ENCODE measurements around the gene CDK16.

CDK16 gene

DNA sequence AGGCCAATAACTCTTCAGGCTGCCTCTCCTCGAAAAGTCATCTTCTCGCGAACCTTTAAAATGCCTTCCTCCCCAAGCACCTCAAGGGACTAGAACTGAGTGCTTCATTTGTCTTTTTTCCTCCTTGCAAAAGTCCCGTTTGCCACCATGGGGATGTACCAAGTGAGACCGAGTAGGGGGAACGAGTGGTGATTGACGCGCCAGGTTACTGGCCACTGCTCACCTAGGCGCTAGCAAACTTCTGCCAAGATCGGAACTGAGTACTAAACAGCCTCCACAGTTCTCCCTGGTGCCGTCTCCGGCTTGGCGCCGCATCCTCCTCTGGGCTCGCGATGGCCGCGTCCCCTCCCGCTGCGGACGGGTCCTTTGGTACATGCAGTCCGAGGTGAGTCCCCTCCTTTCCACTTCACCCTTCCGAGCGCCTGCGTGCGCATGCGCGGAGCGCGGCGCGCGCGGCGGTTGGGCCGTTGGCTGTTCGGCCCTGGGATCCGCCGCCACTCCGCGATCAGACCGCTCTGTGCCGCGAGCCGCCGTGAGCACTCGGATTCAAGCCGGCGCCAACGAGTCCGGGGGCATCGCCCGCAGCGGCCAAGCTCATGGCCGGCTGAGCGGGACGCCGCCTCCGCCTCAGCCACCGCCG lies at the start of gene CDK16:
CDK16 (plus strand) TSS at position 402 of the 640 bp plus-strand sequence. CDS start 4,877 bp downstream, outside the sequence.
- no peak for DNase-seq (ENCODE audit: low read depth, low spot score)
- H3K4me3 ChIP-seq (ENCODE audit: low read length) = peak within 1 kb of the TSS; percentile 93; the same call in 1 of the 2 replicates
- no peak within 1 kb of the TSS for H3K27ac ChIP-seq (ENCODE audit: low read length)
- H3K36me3 ChIP-seq (ENCODE audit: control insufficient read depth, insufficient read depth, low read length) = peaks cover 24% of the 10 kb centered on the region
- WGBS (ENCODE audit: insufficient coverage, insufficient read length) = no CpG with 5 or more reads among the region's 61 CpGs
- peaks cover 4% of the 10 kb centered on the region; the same call in 1 of the 2 replicates for H3K4me1 ChIP-seq (ENCODE audit: control insufficient read depth, insufficient read depth, low read length)
- H3K9me3 ChIP-seq (ENCODE audit: control insufficient read depth, insufficient read depth, low read length) = no peaks in the 10 kb centered on the region
- H3K27me3 ChIP-seq (ENCODE audit: control insufficient read depth, insufficient read depth, low read length) = no peaks in the 10 kb centered on the region

DNA sequence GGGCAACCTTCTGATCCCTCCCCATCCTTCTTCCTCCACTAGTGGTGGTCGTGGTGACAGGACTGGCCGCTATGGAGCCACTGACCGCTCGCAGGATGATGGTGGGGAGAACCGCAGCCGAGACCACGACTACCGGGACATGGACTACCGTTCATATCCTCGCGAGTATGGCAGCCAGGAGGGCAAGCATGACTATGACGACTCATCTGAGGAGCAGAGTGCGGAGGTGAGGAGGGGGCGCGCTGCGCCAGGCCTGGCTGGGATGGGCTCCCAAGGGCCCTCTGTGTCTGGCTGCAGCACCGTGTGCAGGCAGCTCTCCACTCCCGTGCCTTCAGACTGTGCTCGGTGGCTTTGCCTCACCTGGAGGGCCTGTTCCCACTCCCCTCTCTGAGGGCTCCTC lies 49.2 kb upstream of the CDK16 start:
- H3K9me3 ChIP-seq (ENCODE audit: control insufficient read depth, insufficient read depth, low read length) = no peaks in the 10 kb centered on the region
- DNase-seq (ENCODE audit: low read depth, low spot score) = no peak
- no peak overlapping the region for H3K4me3 ChIP-seq (ENCODE audit: low read length)
- H3K27ac ChIP-seq (ENCODE audit: low read length) = no peak overlapping the region
- no peaks in the 10 kb centered on the region for H3K27me3 ChIP-seq (ENCODE audit: control insufficient read depth, insufficient read depth, low read length)
- WGBS (ENCODE audit: insufficient coverage, insufficient read length) = no CpG with 5 or more reads among the region's 19 CpGs
- no peaks in the 10 kb centered on the region for H3K4me1 ChIP-seq (ENCODE audit: control insufficient read depth, insufficient read depth, low read length)
- H3K36me3 ChIP-seq (ENCODE audit: control insufficient read depth, insufficient read depth, low read length) = peaks cover 18% of the 10 kb centered on the region

GRCh38 chrX:47169726-47170515 lies 48.6 kb upstream of the CDK16 start:
- DNase-seq (ENCODE audit: low read depth, low spot score) = no peak
- Histone ChIP-seq H3K4me3 (ENCODE audit: low read length) (no peak overlapping the region), H3K36me3 (ENCODE audit: control insufficient read depth, insufficient read depth, low read length) (peaks cover 25% of the 10 kb centered on the region), H3K9me3 (ENCODE audit: control insufficient read depth, insufficient read depth, low read length) (no peaks in the 10 kb centered on the region), H3K27ac (ENCODE audit: low read length) (no peak overlapping the region), H3K27me3 (ENCODE audit: control insufficient read depth, insufficient read depth, low read length) (no peaks in the 10 kb centered on the region), H3K4me1 (ENCODE audit: control insufficient read depth, insufficient read depth, low read length) (no peaks in the 10 kb centered on the region)
- no CpG with 5 or more reads among the region's 13 CpGs for WGBS (ENCODE audit: insufficient coverage, insufficient read length)

DNA sequence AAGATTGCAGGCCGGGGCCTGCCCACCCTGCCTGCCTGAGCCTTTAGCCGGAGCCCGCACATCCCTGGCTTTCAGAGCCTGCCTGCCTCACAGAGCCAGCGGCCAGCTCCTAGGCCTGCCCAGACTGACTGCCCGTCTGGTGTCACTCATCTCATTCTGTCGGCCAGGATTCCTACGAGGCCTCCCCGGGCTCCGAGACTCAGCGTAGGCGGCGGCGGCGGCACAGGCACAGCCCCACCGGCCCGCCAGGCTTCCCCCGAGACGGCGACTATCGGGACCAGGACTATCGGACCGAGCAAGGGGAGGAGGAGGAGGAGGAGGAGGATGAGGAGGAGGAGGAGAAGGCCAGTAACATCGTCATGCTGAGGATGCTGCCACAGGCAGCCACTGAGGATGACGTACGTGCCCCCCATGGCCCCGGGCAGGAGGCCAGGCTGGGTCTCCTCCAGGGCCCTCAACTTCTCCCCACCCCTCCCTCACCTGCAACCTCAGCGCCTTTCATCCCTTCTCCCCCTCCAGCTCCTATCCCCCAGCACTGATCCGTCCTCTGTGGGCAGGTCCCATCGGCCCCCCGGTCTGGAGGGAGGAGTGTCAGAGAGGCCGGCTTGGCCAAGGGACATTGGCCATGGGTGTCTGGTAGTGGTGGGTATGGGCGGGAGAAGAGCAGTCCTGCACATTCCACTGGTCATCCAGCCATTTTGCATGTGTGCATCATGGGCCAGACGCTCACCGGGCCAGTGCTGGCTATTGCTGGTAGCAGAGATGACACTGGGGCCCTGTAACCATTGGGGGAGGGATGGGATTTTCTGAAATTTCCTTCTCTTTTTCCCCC lies 47.4 kb upstream of the CDK16 start:
- Histone ChIP-seq H3K36me3 (ENCODE audit: control insufficient read depth, insufficient read depth, low read length) (peaks cover 27% of the 10 kb centered on the region), H3K27ac (ENCODE audit: low read length) (no peak overlapping the region), H3K4me1 (ENCODE audit: control insufficient read depth, insufficient read depth, low read length) (no peaks in the 10 kb centered on the region), H3K27me3 (ENCODE audit: control insufficient read depth, insufficient read depth, low read length) (no peaks in the 10 kb centered on the region), H3K9me3 (ENCODE audit: control insufficient read depth, insufficient read depth, low read length) (no peaks in the 10 kb centered on the region), H3K4me3 (ENCODE audit: low read length) (no peak overlapping the region)
- WGBS (ENCODE audit: insufficient coverage, insufficient read length) = no CpG with 5 or more reads among the region's 34 CpGs
- DNase-seq (ENCODE audit: low read depth, low spot score) = no peak

GRCh38 chrX:47171996-47172395 lies 46.5 kb upstream of the CDK16 start:
- H3K4me3 ChIP-seq (ENCODE audit: low read length) = no peak overlapping the region
- H3K27ac ChIP-seq (ENCODE audit: low read length) = no peak overlapping the region
- peaks cover 31% of the 10 kb centered on the region for H3K36me3 ChIP-seq (ENCODE audit: control insufficient read depth, insufficient read depth, low read length)
- no CpG with 5 or more reads among the region's 2 CpGs for WGBS (ENCODE audit: insufficient coverage, insufficient read length)
- no peaks in the 10 kb centered on the region for H3K9me3 ChIP-seq (ENCODE audit: control insufficient read depth, insufficient read depth, low read length)
- H3K4me1 ChIP-seq (ENCODE audit: control insufficient read depth, insufficient read depth, low read length) = no peaks in the 10 kb centered on the region
- no peaks in the 10 kb centered on the region for H3K27me3 ChIP-seq (ENCODE audit: control insufficient read depth, insufficient read depth, low read length)
- no peak for DNase-seq (ENCODE audit: low read depth, low spot score)

GRCh38 chrX:47172549-47172948 lies 45.9 kb upstream of the CDK16 start:
- H3K27ac ChIP-seq (ENCODE audit: low read length) = no peak overlapping the region
- no CpG with 5 or more reads among the region's 7 CpGs for WGBS (ENCODE audit: insufficient coverage, insufficient read length)
- no peak for DNase-seq (ENCODE audit: low read depth, low spot score)
- H3K36me3 ChIP-seq (ENCODE audit: control insufficient read depth, insufficient read depth, low read length) = peaks cover 34% of the 10 kb centered on the region
- no peak overlapping the region for H3K4me3 ChIP-seq (ENCODE audit: low read length)
- no peaks in the 10 kb centered on the region for H3K27me3 ChIP-seq (ENCODE audit: control insufficient read depth, insufficient read depth, low read length)
- H3K9me3 ChIP-seq (ENCODE audit: control insufficient read depth, insufficient read depth, low read length) = no peaks in the 10 kb centered on the region
- no peaks in the 10 kb centered on the region for H3K4me1 ChIP-seq (ENCODE audit: control insufficient read depth, insufficient read depth, low read length)

DNA sequence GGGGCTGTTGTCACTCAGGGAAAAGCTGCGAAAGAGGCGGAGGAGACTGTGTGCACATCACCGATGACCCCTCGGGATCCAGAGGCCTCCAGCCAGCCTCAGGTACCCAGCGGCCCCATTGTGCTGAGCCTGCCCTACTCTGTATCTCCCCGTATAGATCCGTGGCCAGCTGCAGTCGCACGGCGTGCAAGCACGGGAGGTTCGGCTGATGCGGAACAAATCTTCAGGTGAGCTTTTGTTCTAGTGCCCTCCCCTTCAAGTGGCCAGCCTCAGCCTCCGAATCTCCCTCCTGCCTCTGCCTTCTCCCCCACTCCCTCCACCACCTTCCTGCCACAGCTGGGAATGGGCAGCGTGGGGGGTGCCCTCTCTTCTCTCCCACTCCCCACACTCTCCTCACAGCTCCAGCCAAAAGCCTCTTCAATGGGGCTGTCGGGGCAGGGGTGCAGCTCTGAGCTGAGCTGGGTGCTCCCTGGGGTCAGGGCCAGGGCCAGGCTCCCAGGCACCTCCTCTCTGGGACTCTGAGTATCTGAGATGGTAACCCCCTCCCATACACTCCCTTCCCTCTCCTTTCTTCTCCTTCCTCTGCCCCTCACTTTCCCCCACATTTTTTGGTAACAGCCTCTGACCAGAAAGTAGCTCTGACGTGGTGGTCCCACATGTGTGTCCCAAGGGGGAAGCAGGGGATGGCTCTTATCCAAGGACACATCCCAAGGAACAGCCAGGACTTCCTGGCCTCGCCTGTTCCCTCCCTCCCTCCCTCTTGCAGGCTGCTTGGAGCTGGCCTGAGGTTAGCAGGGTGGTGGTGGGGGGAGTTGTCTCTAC lies 45.3 kb upstream of the CDK16 start:
- Histone ChIP-seq H3K9me3 (ENCODE audit: control insufficient read depth, insufficient read depth, low read length) (no peaks in the 10 kb centered on the region), H3K4me3 (ENCODE audit: low read length) (no peak overlapping the region), H3K27me3 (ENCODE audit: control insufficient read depth, insufficient read depth, low read length) (no peaks in the 10 kb centered on the region), H3K27ac (ENCODE audit: low read length) (no peak overlapping the region), H3K4me1 (ENCODE audit: control insufficient read depth, insufficient read depth, low read length) (no peaks in the 10 kb centered on the region), H3K36me3 (ENCODE audit: control insufficient read depth, insufficient read depth, low read length) (peaks cover 38% of the 10 kb centered on the region)
- no peak for DNase-seq (ENCODE audit: low read depth, low spot score)
- WGBS (ENCODE audit: insufficient coverage, insufficient read length) = no CpG with 5 or more reads among the region's 18 CpGs

DNA sequence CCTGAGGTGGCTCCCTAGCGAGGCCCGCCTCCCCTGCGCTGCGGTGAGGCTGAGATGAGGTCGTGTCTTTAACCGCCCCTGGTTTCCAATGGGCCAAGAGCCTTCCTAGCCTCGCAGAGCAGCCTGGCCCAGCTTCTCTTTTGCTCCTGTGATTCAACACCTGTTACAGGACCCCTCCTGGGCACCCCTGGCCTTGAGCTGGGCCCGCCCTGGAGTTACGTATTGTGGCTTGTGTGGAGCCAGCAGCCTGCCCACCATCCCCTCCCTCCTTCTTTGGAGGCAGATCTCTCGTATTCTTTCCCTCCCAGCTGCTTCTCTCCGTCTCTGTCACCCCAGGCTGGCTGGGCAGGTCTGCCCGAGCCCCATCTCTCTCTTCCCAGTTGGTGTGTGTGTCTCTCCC lies 44.1 kb upstream of the CDK16 start:
- no peak for DNase-seq (ENCODE audit: low read depth, low spot score)
- WGBS (ENCODE audit: insufficient coverage, insufficient read length) = no CpG with 5 or more reads among the region's 12 CpGs

GRCh38 chrX:47174846-47175587 lies 43.5 kb upstream of the CDK16 start:
- WGBS (ENCODE audit: insufficient coverage, insufficient read length) = no CpG with 5 or more reads among the region's 23 CpGs
- no peaks in the 10 kb centered on the region; the same call in 1 of the 2 replicates for H3K4me1 ChIP-seq (ENCODE audit: control insufficient read depth, insufficient read depth, low read length)
- H3K36me3 ChIP-seq (ENCODE audit: control insufficient read depth, insufficient read depth, low read length) = peaks cover 43% of the 10 kb centered on the region
- no peak overlapping the region for H3K4me3 ChIP-seq (ENCODE audit: low read length)
- DNase-seq (ENCODE audit: low read depth, low spot score) = no peak
- H3K9me3 ChIP-seq (ENCODE audit: control insufficient read depth, insufficient read depth, low read length) = no peaks in the 10 kb centered on the region
- no peak overlapping the region for H3K27ac ChIP-seq (ENCODE audit: low read length)
- H3K27me3 ChIP-seq (ENCODE audit: control insufficient read depth, insufficient read depth, low read length) = no peaks in the 10 kb centered on the region

More for the DNA sequence above, 44.1 kb upstream of the CDK16 start:
- Histone ChIP-seq H3K27me3 (ENCODE audit: control insufficient read depth, insufficient read depth, low read length) (no peaks in the 10 kb centered on the region), H3K9me3 (ENCODE audit: control insufficient read depth, insufficient read depth, low read length) (no peaks in the 10 kb centered on the region), H3K36me3 (ENCODE audit: control insufficient read depth, insufficient read depth, low read length) (peaks cover 40% of the 10 kb centered on the region), H3K27ac (ENCODE audit: low read length) (no peak overlapping the region), H3K4me1 (ENCODE audit: control insufficient read depth, insufficient read depth, low read length) (no peaks in the 10 kb centered on the region), H3K4me3 (ENCODE audit: low read length) (no peak overlapping the region)

Data from iPS DF 6.9 (cell line).